NCI-H146 treated with DMSO at 0.1 percent for 48 hours (cell line): ENCODE results near the gene LRP5.

Experiments used
- DNase-seq: peaks from one replicate; lab custom pipeline; 2025; ENCODE audit not compliant: unreplicated experiment; lab: John Stamatoyannopoulos, UW

LRP5 gene

GRCh38 chr11:68497761-68498160 lies 185.4 kb downstream of the LRP5 start:
- no peak for DNase-seq

- no peak for DNase-seq
Observed at GRCh38 chr11:68498321-68498720, 185.9 kb downstream of the LRP5 start.
